Measurements from ENCODE around the gene TLE2.

Gene TLE2

DNA sequence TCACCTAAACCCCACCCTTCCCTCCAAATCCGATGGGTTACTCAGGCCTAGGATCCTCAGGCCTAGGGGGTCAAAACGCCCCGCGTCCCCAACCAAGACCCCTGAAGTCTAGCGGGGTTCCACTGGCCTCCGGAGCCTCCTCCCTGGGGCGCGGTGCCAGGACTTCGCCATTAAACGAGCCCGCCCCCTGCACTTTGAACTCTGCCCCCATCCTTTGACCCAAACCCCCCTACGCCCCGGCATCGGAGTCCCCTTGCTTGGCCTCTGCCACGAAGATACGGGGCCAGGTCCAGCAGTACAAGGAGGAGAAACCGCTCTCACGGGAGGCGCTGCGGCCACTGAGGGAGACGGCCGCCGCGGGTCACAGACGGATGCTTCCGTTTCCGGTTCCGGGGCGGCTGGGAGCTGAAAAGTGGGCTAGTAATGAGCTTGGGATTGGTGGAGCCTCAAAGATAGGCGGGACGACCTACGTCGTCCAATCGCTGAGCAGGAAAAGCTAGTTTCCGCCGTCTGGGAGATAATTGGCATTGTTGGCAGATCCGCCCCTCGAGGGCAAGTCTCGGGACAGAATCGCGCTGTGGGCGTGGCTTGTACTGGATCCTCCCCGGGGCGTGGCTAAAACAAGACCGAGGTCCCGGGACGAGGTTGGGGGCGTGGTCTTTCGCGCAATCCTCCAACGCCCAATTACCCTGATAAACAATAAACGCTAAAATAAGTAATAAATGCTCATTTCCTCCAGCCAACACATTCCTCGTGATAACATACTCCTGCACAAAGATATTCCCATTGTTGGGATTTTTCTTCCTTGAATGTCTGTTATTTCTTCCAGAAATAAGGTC is 78.6 kb downstream of the TLE2 start:
- peak; percentile 100 for DNase-seq (ENCODE audit: low spot score)

DNA sequence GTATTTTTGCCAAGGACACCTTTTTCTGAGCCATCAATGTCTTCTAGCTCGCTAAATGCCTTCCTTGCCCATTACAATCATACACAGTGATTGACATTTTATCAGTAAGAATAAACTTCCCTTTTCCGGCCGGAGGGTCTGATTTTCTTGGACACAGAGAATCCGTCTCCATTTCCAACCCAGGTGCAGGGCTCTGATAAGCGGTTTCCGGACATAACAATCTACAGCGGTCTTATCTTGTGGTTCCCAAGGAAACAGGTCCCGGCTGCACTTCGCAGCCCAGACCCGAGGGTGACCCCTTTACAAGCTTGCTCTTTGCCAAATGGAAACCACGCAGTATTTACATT is 79.2 kb downstream of the TLE2 start:
- DNase-seq (ENCODE audit: low spot score) = no peak
